HL-60/S4 treated with phorbol 12-myristate 13-acetate at 8.2 ng/mL for 4 days and 3 days (cell line): ENCODE data around the gene PTX4.

Experiments used
- in situ Hi-C: fragments of 300-500 bp; cut with MboI; formaldehyde crosslinking; loops from 2 replicates; pipeline ENCODE4 v1.15.0; 2022; ENCODE audit warnings: low sequenced_read_pairs

PTX4 gene

DNA sequence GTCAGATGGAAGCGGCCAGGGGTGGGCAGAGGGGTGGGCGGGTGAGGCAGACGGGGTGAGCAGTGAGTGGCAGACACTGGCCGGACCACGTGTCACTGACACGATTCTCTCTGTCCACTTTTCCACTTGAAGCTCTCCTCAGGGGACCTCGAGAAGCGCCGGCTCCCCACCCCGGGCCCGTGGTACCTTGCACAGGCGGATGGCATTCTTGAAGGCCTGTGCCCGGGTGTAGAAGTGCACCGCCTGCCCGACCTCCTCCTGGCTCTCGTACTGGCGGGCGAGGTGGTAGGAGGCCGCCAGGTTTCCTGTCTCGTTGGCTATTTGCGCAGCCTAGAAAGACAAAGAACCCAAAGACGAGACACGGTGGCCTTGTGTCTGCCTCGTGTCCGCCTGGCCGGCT lies 35.6 kb upstream of the PTX4 start:
- in situ Hi-C loops, result no loop called here

- in situ Hi-C loops, result no loop called here
These were observed 35.0 kb upstream of the PTX4 start for GRCh38 chr16:1523581-1524245.

DNA sequence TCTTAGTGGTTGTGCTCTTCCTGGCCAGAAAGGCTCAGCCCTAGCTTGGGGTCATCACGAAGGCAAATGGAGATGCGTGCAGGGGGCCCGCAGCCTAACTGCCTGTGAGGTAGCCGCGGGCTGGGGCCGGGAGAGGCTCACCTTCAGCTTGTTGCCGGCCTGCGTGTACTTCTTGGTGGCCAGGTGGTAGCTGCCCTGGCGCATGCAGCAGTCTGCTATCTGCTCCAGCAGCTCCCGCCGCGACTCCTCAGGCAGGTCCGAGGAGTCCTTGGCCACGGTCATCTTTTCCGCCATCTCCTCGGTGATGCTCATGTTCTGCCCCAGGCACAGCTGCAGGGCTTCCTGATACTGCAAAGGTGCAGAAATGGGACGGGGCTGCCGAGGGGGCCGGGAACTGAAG lies 31.7 kb upstream of the PTX4 start:
- in situ Hi-C loops, result no loop called here

GRCh38 chr16:1519831-1520230 lies 31.1 kb upstream of the PTX4 start:
- in situ Hi-C loops, result no loop called here

GRCh38 chr16:1518626-1519135 lies 29.9 kb upstream of the PTX4 start:
- in situ Hi-C loops, result no loop called here

- in situ Hi-C loops, result no loop called here
These were observed 25.8 kb upstream of the PTX4 start for GRCh38 chr16:1514507-1514906.

- in situ Hi-C loops, result no loop called here
These were observed 24.0 kb upstream of the PTX4 start for GRCh38 chr16:1512774-1513173.

- in situ Hi-C loops, result no loop called here
These were observed 23.2 kb upstream of the PTX4 start for GRCh38 chr16:1511662-1512569.

DNA sequence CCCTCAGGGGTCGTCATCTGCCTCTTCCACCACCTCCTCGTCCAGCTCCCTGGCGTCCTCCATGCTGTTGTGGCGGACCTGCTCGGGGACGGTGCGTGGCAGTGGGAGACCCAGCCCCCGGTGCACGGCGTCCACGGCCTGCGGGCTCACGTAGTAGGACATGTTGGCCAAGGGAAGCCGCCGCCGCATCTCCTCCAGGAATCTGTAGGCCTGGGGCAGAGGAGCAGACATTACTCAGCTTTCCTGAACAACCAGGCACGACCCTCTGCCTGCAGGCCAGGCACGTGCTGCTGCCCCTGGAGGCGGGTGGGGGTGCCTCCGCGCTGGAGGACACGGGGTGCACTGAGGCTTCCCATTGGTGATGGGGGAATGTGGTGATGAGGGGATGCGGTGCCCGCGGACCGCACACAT lies 22.2 kb upstream of the PTX4 start:
- in situ Hi-C loops, result no loop called here

- in situ Hi-C loops, result no loop called here
These were observed 21.5 kb upstream of the PTX4 start for GRCh38 chr16:1510272-1510671.

DNA sequence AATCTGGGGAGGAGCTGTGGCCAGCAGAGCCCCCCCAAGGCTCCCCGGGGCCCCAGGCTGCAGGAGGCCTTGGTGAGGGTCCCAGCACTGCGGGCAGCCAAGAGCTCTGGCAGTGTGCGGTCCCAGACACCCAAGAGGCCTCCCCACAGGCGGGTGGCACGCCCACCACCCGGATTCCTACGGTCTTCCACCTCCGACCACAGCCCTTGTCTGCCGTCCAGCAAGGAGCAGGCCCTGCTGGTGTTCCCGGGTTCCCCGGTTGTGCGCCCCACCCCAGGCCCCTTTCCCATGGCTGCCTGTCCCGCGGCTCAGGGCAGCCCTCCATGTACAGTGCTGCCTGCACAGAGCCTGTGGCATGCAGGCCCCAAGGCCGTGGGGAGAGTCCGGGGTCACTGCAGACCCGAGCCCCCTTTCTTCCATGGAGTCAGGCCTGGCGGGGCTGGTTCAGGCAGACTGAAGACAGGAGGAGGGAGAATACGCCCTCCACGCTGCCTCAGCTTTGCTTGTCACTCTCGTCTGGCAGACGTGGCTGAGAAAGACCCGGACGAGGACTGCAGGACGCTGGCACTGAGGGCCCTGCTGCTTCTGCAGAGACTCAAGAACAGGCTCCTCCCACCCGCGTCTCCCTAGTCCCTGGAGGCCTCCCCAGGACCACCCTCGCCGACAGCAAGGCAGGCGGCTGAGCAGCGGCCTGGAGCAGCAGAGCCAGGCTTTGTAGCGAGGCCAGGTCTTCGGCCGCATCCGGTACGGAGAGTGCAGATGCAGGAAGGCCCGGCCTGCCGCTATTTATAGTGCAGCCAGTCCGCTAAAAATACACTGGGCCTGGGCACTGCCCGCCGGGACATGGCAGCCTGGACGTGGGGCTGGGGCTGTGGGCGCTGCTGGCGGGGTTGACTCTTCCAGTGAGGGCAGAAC lies 20.8 kb upstream of the PTX4 start:
- in situ Hi-C loops, result no loop called here

GRCh38 chr16:1508494-1509187 lies 19.9 kb upstream of the PTX4 start:
- in situ Hi-C loops, result no loop called here

- in situ Hi-C loops, result no loop called here
These were observed 17.9 kb upstream of the PTX4 start for GRCh38 chr16:1506494-1507213.

GRCh38 chr16:1505912-1506311 lies 17.2 kb upstream of the PTX4 start:
- in situ Hi-C loops, result no loop called here

DNA sequence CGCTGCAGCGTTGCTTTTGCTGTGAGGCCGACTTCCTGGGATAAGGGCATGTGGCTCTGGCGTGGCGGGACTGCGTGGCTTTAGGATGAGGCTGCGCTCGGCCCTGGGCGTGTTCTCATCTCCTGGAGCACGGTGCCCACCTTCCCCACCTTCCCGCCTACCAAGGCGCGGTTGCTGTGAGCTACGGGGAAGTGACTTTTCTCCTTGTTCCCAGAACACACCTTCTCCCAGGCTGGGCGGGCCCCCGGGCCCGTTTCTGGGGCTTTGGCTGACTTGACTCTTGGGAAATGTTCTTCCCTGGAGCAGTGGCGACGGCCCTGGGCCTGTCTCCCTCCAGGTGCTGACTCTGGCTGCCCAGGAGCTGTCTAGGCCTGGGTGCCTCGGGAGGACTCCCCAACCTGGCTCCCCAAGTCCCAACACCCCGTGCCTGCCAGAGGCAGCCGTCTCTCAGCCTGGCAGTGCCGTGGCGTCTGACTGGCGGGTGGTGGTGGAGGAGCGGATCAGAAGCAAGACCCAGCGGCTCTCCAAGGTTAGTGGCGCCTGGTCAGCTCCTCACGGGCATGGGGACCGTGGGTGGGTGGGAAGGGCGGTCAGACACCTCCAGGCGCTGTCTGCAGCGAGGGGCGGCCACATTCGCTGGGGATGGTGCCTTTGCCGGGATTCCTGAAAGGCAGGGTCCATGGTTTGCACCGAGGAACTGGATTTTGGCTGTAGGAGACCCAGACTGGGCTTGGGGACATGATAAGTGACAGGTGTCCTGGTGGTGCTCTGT lies 16.5 kb upstream of the PTX4 start:
- in situ Hi-C loops, result no loop called here

DNA sequence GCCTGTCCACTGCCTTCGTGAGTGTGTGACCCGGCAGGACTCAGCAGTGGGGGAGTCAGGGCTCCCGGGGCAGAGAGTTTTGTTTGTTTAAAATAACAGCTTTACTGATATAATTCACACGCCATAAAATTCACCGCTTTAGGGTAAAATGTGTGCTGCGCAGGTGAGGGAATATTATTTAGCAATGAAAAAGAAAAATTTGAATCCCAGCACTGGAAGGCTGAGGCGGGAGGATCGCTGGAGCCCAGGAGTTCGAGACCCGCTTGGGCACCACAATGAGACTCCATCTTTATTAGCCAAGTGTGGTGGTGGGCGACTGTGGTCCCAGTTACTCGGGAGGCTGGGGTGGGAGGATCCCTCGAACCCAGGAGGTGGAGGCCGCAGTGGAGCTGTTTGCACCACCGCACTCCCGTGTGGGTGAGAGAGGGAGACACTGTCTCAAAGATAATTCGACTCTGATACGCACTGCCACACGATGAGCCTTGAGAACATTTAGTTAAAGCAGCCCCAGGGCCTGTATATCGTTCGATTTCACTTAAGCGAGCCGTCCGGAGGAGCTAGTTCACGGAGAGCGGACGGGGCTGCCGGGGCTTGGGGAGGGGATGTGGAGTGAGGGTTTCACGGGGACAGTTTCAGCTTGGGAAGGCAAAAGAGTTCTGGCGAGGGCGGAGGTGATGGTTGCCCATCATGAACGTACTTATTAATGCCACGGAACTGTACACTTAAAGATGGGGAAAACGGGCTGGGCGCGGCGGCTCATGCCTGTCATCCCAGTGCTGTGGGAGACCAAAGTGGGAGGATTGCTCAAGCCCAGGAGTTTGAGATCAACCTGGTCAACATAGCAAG lies 14.6 kb upstream of the PTX4 start:
- in situ Hi-C loops, result no loop called here

GRCh38 chr16:1502092-1503004 lies 13.6 kb upstream of the PTX4 start:
- in situ Hi-C loops, result no loop called here
